A549 (cell line): ENCODE results near the gene CDC45.

Experiments used
- CHD4 ChIP-seq: fragments of 200-600 bp; sonication (generic); IDR thresholded peaks from 2 replicates; pipeline ENCODE4 v1.6.1; 2016; ENCODE audit warnings: antibody characterized with exemption, mild to moderate bottlenecking, borderline replicate concordance
- EHMT2 ChIP-seq: fragments of 200-600 bp; sonication (generic); IDR thresholded peaks from 2 replicates; pipeline ENCODE4 v1.6.1; 2016; ENCODE audit warnings: antibody characterized with exemption, low read depth, mild to moderate bottlenecking, moderate library complexity
- HMGXB4 ChIP-seq: fragments of 250-450 bp; sonication (Bioruptor Pico); IDR thresholded peaks from 2 replicates; pipeline ENCODE4 v1.5.0; 2021; ENCODE audit warnings: mild to moderate bottlenecking, moderate library complexity, borderline replicate concordance
- POLR2A ChIP-seq: IDR thresholded peaks from 2 replicates; pipeline ENCODE4 v1.6.1; 2012; ENCODE audit warnings: mild to moderate bottlenecking, low read length
- REST ChIP-seq: fragments of 200-600 bp; sonication (generic); IDR thresholded peaks from 2 replicates; pipeline ENCODE4 v1.6.1; 2016; ENCODE audit warnings: antibody characterized with exemption, mild to moderate bottlenecking, moderate library complexity
- TF ChIP-seq, protein P1 (sequence below): fragments of >200 bp; sonication (Bioruptor Twin); formaldehyde crosslinking; IDR thresholded peaks from 3 replicates; pipeline ENCODE4 v1.5.1; 2016
- TF ChIP-seq, protein P2 (sequence below): fragments of 150-350 bp; IDR thresholded peaks from 2 replicates; pipeline ENCODE4 v1.6.1; 2014; ENCODE audit warnings: low read depth, mild to moderate bottlenecking, low read length

GRCh38 chr22:19480173-19480568, 451 bp downstream of the CDC45 start:
- TF ChIP-seq, protein P1, sequence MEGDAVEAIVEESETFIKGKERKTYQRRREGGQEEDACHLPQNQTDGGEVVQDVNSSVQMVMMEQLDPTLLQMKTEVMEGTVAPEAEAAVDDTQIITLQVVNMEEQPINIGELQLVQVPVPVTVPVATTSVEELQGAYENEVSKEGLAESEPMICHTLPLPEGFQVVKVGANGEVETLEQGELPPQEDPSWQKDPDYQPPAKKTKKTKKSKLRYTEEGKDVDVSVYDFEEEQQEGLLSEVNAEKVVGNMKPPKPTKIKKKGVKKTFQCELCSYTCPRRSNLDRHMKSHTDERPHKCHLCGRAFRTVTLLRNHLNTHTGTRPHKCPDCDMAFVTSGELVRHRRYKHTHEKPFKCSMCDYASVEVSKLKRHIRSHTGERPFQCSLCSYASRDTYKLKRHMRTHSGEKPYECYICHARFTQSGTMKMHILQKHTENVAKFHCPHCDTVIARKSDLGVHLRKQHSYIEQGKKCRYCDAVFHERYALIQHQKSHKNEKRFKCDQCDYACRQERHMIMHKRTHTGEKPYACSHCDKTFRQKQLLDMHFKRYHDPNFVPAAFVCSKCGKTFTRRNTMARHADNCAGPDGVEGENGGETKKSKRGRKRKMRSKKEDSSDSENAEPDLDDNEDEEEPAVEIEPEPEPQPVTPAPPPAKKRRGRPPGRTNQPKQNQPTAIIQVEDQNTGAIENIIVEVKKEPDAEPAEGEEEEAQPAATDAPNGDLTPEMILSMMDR: no peak
- TF ChIP-seq, protein P2, sequence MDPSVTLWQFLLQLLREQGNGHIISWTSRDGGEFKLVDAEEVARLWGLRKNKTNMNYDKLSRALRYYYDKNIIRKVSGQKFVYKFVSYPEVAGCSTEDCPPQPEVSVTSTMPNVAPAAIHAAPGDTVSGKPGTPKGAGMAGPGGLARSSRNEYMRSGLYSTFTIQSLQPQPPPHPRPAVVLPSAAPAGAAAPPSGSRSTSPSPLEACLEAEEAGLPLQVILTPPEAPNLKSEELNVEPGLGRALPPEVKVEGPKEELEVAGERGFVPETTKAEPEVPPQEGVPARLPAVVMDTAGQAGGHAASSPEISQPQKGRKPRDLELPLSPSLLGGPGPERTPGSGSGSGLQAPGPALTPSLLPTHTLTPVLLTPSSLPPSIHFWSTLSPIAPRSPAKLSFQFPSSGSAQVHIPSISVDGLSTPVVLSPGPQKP: no peak
- no peak for TF ChIP-seq REST
- no peak for TF ChIP-seq HMGXB4 (CRISPR knock-in tag)
- TF ChIP-seq EHMT2: no peak
- no peak for TF ChIP-seq POLR2A
- no peak for TF ChIP-seq CHD4
